ENCODE data around the gene LRFN4. TPM values are rescaled to one million over a fixed set of nuclear protein-coding genes. Genes with fewer than 3 reads are reported as not detected.

The LRFN4 gene
- total RNA-seq, 1 experiment from 2014 or later: 56.7 TPM

DNA sequence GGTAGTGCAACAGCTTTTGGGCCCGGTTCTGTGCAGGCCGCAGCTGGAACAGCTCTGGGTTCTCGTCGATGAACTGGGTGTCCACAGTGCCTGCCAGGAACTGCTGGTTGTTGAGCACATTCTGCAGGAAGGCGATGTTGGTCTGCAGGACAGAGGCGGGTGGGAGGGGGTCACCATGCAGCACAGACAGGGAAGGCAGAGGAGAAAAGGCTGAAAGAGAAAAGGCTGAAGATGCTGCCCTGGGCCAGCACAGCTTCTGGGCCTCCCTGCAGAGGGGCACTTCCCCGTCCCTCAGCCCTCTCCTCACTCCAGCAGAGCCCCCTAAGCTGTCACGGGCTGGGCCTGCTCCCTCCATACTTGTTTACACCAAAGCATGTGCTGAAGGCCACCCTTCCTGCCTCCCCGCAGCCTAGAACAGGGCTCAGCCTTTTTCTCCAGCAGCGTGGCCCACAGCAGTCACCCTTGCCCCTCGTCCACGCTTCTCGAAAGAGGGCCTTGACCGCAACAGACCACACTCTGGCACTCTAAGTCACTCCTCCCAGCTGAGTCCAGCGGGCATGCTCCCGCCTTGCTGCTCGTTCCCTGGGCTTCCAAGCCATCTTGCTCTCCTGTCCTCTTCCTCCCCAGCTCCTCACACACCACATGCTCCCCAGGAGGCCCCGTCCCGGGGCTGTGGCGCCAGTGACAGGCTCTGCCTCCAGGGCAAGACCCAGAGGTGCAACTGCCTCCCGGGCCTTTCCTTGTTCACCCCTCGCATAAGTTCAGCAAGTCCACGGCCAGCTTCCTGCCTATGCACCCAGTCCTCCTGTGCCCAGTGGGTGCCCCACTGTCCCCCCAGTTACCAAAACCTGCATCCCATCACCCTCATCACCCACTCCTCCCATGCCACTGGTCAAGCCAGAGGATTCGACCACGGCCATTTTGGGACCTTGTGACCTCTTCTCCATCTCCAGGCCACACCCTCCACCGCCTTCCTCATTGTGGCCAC is 3.3 kb upstream of the LRFN4 start:
- no peak overlapping the region for H3K27ac ChIP-seq (ENCODE audit: low read length)
- no peaks in the 10 kb centered on the region for H3K9me3 ChIP-seq (ENCODE audit: control insufficient read depth, insufficient read depth, low read depth, low read length)
- DNase-seq (ENCODE audit: low read depth, low spot score): no peak
- BruUV-seq (replicated peaks): no TSS peak
- H3K36me3 ChIP-seq (ENCODE audit: control insufficient read depth, insufficient read depth, low read length): no peaks in the 10 kb centered on the region
- in situ Hi-C loops (cut with HindIII; ENCODE audit: low pct_unique_long_range_greater_than_20kb, low sequenced_read_pairs): no loop called here
- ChIA-PET POLR2A (interaction anchor here (0.6 kb wide), 2 partner anchors 220 to 387 kb away, joined by 3 to 5 read pairs; partner anchors contain the start of gene PELI3), CTCF (interaction anchor here (0.5 kb wide), 1 partner anchor 194 kb away, joined by 3 read pairs; no protein-coding TSS in a partner anchor)
- peaks cover 10% of the 10 kb centered on the region for H3K4me1 ChIP-seq (ENCODE audit: control insufficient read depth, insufficient read depth, low read length)
- ATAC-seq: no peak
- intact Hi-C loops (cut with micrococcal nuclease; ENCODE audit: unreplicated experiment): no loop called here
- H3K27me3 ChIP-seq (ENCODE audit: control insufficient read depth, insufficient read depth, low read length): no peaks in the 10 kb centered on the region
- H3K4me3 ChIP-seq (ENCODE audit: low read depth in 2 of 2, low read length in 2 of 2): no peak overlapping the region
- TF ChIP-seq TCF7L2 (IDR thresholded peaks at IDR 0.05; ENCODE audit: low read depth, low read length) (no peak), CTCF (IDR thresholded peaks at IDR 0.05) (no peak), REST (IDR thresholded peaks at IDR 0.05; ENCODE audit: insufficient read depth in 1 of 2, low read depth in 2 of 2, low read length in 1 of 2) (no peak), POLR2AphosphoS5 (IDR thresholded peaks at IDR 0.05; ENCODE audit: low read depth, low read length) (no peak), SIN3A (IDR thresholded peaks at IDR 0.05; ENCODE audit: borderline replicate concordance, insufficient read depth, low read depth, low read length) (no peak)

DNA sequence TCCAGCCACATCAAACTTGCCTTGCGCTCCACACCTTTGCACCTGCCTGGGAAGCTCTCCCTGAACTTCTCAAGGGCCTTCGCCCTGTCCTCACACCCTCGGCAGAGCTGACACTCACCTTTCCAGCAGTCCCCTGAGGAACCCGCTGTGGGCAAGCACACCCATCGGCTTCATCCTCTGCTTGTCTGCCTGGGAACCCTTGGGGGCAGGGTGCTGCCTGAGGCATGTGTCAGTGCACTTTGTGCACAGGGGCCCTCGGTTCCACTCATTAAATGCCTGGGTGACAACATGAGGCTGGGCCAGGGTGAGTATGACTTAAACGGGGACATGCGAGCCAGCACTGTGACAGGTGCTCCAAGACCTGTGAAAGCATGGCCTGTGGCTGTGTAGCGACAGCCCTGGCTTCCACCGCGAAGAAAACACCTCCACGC is 2.6 kb upstream of the LRFN4 start:
- intact Hi-C loops (cut with micrococcal nuclease; ENCODE audit: unreplicated experiment): no loop called here
- POLR2A ChIA-PET: interaction anchor here (0.6 kb wide), 2 partner anchors 219 to 387 kb away, joined by 3 to 5 read pairs; partner anchors contain the start of gene PELI3
- Histone ChIP-seq H3K4me3 (ENCODE audit: low read depth in 2 of 2, low read length in 2 of 2) (no peak overlapping the region), H3K9me3 (ENCODE audit: control insufficient read depth, insufficient read depth, low read depth, low read length) (no peaks in the 10 kb centered on the region), H3K36me3 (ENCODE audit: control insufficient read depth, insufficient read depth, low read length) (no peaks in the 10 kb centered on the region), H3K27me3 (ENCODE audit: control insufficient read depth, insufficient read depth, low read length) (no peaks in the 10 kb centered on the region), H3K4me1 (ENCODE audit: control insufficient read depth, insufficient read depth, low read length) (peaks cover 17% of the 10 kb centered on the region), H3K27ac (ENCODE audit: low read length) (no peak overlapping the region; the same call in 1 of the 2 replicates)
- CTCF ChIA-PET: no interaction called here
- no peak for ATAC-seq
- no peak for TF ChIP-seq POLR2AphosphoS5 (IDR thresholded peaks at IDR 0.05; ENCODE audit: low read depth, low read length)
- no peak for TF ChIP-seq TCF7L2 (IDR thresholded peaks at IDR 0.05; ENCODE audit: low read depth, low read length)
- TF ChIP-seq REST (IDR thresholded peaks at IDR 0.05; ENCODE audit: insufficient read depth in 1 of 2, low read depth in 2 of 2, low read length in 1 of 2): no peak
- TF ChIP-seq CTCF (IDR thresholded peaks at IDR 0.05): no peak
- TF ChIP-seq SIN3A (IDR thresholded peaks at IDR 0.05; ENCODE audit: borderline replicate concordance, insufficient read depth, low read depth, low read length): no peak
- no peak for DNase-seq (ENCODE audit: low read depth, low spot score)
- in situ Hi-C loops (cut with HindIII; ENCODE audit: low pct_unique_long_range_greater_than_20kb, low sequenced_read_pairs): no loop called here
- no TSS peak for BruUV-seq (replicated peaks)
